Lower leg skin (tissue), 4 donors: Measurements from ENCODE around the gene HTRA2. TPM values are rescaled to one million over a fixed set of nuclear protein-coding genes. Genes with fewer than 3 reads are reported as not detected.

Experiments
- DNase-seq, 2 donors: peaks; one replicate each; pipeline ENCODE4 v3.0.0-alpha.2; 2019; ENCODE audit warnings: low spot score in 2 of 2
- H3K4me3 ChIP-seq: fragments of 200-600 bp; sonication (generic); 2 replicates; pipeline ENCODE4 v1.5.1; 2017; ENCODE audit warnings: mild to moderate bottlenecking, low read depth; ENCODE audit not compliant: poor library complexity, severe bottlenecking
- POLR2A ChIP-seq, 2 donors: fragments of 450-650 bp; IDR thresholded peaks; one replicate each; pipeline ENCODE4 v1.6.1; 2016 to 2017; ENCODE audit warnings: antibody characterized with exemption in 2 of 2, mild to moderate bottlenecking in 1 of 2, moderate library complexity in 1 of 2
- WGBS, 2 donors: methylation state at CpG; one replicate each; pipeline ENCODE4 v1.1.5; 2018; 5-methylcytosine and 5-hydroxymethylcytosine counted together
- intact Hi-C: fragments of 100-400 bp; cut with DNase I; formaldehyde crosslinking; loops from one replicate; pipeline ENCODE4 v1.15.0; 2023; ENCODE audit warnings: low total_unique reads
- total RNA-seq, 4 donors: library from RNA; depleted of rRNA; stranded (reverse); fragments of >200 nt; gene quantifications; one replicate each; pipeline ENCODE4 v1.1.0, GENCODE V29; 2016
- TF ChIP-seq, protein P1 (sequence below), 3 donors: fragments of 450-650 bp; IDR thresholded peaks; one replicate each; pipeline ENCODE4 v1.5.1; 2016; ENCODE audit warnings: antibody characterized with exemption in 3 of 3, mild to moderate bottlenecking in 3 of 3, moderate library complexity in 2 of 3

HTRA2 gene
- total RNA-seq, 4 donors from 2014 or later: 22.6 to 28.6 (median 25.2) TPM

DNA sequence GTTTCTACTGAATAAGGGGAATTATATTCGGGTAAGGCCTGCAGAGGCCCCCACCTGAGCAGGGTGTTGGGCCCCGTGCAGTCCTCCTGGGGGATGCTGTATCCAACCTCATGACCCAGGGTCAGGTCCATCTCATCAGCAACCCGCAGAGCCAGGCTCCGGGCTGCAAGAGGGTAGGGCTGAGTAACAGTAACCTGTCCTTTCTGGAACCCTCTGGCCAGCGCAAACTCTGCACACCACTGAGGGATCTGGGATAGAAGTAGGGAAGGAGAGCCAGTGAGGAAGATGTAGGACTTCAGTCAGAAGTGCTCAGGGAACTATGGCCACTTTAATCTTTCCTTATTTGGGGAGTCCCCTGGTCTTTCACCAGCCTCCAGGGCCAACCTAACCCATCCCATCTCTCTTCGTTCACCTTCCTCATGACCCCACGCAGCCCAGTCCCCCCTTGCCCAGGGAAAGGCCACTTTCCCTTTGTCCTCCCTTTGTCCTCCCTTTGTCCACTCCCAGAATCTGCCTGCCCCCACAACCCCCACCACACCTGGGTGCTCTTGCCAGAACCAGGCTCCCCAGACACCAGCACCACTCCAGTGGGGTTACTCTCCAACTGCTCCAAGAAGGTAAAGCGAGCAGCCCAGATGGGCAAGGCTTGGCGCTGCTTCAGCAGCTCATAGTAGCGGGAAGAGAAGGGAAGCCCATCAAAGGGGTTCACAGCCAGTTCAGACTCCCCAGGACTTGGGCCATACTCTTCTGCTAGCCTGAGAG, 4.6 kb upstream of the HTRA2 start:
- intact Hi-C loops: no loop called here
- no peak for TF ChIP-seq POLR2A (IDR thresholded peaks at IDR 0.05)
- TF ChIP-seq, protein P1, sequence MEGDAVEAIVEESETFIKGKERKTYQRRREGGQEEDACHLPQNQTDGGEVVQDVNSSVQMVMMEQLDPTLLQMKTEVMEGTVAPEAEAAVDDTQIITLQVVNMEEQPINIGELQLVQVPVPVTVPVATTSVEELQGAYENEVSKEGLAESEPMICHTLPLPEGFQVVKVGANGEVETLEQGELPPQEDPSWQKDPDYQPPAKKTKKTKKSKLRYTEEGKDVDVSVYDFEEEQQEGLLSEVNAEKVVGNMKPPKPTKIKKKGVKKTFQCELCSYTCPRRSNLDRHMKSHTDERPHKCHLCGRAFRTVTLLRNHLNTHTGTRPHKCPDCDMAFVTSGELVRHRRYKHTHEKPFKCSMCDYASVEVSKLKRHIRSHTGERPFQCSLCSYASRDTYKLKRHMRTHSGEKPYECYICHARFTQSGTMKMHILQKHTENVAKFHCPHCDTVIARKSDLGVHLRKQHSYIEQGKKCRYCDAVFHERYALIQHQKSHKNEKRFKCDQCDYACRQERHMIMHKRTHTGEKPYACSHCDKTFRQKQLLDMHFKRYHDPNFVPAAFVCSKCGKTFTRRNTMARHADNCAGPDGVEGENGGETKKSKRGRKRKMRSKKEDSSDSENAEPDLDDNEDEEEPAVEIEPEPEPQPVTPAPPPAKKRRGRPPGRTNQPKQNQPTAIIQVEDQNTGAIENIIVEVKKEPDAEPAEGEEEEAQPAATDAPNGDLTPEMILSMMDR (IDR thresholded peaks at IDR 0.05): no peak
- peak in 1 of 2 donors; percentile 77 for DNase-seq
- 88 to 91% methylated on average over 10 of the region's 10 CpGs for WGBS, 2 donors
- H3K4me3 ChIP-seq: no peak overlapping the region

DNA sequence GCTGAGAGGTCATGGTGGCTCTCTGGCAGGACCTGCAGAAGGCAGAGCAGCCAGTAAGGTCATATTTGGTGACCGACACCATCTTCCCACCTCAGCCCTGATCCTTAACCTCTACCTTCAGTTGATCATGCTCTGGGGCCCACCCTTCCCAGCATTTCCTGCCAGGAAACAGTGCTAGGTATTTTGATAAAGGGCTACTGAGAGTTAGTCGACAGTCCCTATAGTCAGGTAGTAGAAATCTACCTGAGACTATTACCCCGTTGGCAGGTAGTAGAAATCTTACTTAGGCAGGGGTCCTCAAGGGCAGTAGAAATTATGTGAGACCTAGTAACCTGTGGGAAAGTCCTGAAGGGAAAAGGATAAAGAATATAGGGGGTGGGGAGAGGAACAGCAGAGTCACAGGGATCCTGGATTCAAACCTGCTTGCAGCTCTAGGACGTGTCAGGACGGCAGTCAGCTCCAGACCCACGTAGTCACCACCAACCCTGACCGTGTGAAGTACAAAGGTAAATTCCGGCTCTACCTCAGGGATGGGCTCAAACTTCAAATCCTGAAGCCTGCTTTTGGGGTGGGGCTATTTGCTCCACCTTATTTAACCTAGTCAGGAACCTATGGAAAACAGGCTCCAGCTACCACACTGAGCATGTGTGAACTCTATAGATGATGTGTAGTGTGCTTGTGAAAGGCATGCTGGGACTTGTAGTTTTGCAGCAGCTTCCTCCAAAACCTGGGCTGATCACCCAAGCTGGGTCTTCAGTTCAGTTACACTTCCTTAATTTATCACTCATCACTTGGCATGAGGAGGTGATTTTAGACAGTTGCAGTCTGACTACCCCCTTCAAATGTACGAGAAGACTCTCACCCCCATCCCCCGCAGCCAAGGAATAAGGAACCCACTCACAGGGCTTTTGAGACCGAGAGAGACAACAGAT, 3.8 kb upstream of the HTRA2 start, which contains the start of gene DQX1:
TSS of gene DQX1 (minus strand) at position 515 of the 932 bp plus-strand sequence. CDS start at position 13, 502 bp downstream.
- TF ChIP-seq, protein P1 (IDR thresholded peaks at IDR 0.05): no peak
- no peak for TF ChIP-seq POLR2A (IDR thresholded peaks at IDR 0.05)
- 69 to 73% methylated on average over 11 of the region's 11 CpGs for WGBS, 2 donors
- intact Hi-C loops: no loop called here
- H3K4me3 ChIP-seq: no peak within 1 kb of the TSS
- peak in 1 of 2 donors; percentile 60 for DNase-seq

DNA sequence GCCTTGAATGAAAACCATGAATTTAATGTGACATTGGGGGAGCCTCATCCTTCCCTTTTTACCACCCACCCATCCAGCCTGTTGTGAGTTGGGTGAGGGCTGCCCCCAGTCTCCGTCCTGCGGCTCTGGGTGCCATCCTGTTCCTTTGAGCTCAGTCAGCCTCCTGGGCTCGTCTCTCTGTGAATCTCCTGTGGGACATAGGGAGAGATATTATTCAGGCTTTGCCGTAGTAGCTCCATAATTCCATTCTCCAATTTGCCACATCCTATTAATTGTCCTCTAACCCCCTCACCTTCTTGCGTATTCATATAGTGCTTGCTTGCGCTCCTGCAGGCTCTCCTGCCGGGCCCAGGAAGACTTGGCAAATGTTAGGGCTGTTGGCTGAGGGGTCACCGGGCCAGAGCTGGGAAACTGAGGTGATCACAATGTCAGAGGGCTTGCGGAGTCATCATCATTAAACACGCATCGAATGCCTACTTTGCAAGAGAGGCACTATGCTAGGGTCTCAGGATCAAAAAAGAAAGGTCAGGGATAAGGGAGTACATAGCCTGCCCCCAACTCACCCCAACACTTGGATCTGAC, 3.0 kb upstream of the HTRA2 start:
- no peak for TF ChIP-seq POLR2A (IDR thresholded peaks at IDR 0.05)
- TF ChIP-seq, protein P1 (IDR thresholded peaks at IDR 0.05): no peak
- peak in 1 of 2 donors; percentile 56 for DNase-seq
- H3K4me3 ChIP-seq: no peak overlapping the region
- 96 to 99% methylated on average over 11 of the region's 11 CpGs for WGBS, 2 donors
- intact Hi-C loops: no loop called here

DNA sequence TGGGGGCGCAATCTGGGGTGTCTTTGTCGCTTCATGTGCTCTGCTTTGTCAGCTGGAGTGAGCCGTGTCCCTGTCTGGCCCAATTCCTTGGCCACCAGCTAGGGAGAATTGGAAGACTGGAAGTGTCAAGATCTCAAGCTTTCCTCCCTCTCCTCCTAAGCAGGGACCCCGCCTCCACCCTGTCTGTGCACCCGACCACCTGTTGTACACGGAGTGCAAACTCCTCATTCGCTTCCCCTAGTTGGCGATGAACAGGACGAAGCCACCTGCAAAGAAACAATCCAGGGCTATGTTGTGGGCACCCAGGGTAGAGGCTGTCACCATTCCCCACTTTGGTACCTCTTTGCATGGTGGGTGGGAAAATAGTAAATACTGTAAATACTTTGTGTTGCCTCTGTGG, 2.0 kb upstream of the HTRA2 start:
- WGBS, 2 donors: 94 to 96% methylated on average over 9 of the region's 9 CpGs
- TF ChIP-seq, protein P1 (IDR thresholded peaks at IDR 0.05): no peak
- TF ChIP-seq POLR2A (IDR thresholded peaks at IDR 0.05): no peak
- intact Hi-C loops: no loop called here
- DNase-seq: no peak
- no peak overlapping the region for H3K4me3 ChIP-seq

DNA sequence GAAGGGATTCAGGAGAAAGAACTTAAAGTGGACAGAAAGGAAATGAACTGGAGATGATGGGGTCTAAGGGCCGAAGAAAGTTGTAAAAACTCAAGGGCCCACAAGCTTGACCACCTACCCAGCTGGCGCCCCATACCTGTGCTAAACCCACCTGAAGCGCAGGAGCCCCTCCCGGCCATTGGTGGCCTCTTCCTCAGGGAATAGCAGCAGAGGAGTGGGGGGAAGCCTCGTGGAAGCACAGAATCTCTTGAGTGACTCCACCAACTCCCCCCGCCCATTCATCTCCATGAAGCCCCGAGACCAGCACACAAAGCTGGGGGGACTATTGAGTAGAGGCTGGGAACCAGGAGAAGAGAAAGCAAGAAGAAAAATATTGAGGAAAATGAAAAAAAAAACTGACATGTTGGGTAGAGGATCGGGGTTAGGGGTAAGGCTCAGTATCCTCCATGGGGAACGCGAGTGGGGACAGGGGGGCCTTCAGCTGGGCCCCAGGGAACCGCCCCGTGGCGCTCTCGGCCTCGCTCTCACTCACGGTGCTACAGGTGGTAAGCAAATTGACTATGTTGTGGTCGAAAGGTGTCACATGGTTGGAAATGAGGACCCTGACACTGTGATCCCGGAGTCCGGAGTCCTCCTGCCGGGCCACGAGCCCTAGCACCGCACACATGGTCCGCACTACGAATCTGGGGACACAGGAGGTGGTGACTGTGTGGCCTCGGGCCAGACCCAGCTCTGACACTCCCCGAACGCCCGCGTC, 955 bp upstream of the HTRA2 start:
- intact Hi-C loops: no loop called here
- peak overlapping the region; percentile 85 for H3K4me3 ChIP-seq
- WGBS, 2 donors: 15 to 20% methylated on average over 24 to 29 of the region's 29 CpGs
- TF ChIP-seq POLR2A (IDR thresholded peaks at IDR 0.05): no peak
- TF ChIP-seq, protein P1 (IDR thresholded peaks at IDR 0.05): no peak
- no peak for DNase-seq
